Stimulated activated naive CD4-positive, alpha-beta T cell (primary cell): ENCODE data around the gene NFATC2IP.
"Not testable (repeated sequence)": the region's sequence is repeated elsewhere in the genome, so short reads cannot be mapped to it uniquely, and the experiment has no call there.

ENCODE experiments used
- DNase-seq, 6 experiments: peaks; one replicate each; lab custom pipeline; 2025; lab: John Stamatoyannopoulos, UW

Gene NFATC2IP

DNA sequence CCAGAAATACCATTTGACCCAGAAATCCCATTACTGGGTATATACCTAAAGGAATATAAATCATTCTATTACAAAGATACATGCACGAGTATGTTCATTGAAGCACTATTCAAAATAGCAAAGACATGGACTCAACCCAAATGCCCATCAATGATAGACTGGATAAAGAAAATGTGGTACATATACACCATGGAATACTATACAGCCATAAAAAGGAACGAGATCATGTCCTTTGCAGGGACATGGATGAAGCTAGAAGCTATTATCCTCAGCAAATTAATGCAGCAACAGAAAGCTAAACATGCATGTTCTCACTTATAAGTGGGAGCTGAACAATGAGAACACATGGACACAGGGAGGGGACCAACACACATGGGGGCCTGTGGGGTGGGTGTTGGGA is 24.5 kb upstream of the NFATC2IP start:
- DNase-seq = not testable (repeated sequence)

DNA sequence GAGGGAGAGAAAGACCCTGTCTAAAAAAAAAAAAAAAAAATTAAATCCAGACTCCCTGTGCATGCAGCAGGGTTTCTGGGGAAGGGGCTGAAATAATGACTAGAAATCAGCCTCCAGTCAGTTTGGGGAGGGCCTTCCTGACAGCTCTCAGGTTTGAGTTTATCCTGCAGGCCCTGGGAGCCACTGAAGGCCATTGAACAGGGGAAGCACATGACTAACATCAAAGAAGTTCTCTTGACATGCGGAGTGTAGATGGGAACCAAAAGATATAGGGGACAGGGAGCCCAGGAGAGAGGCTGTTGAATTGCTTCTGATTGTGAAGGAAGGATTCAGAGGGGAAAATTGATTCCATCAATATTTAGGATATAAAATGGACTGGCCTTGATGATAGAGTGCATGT is 22.9 kb upstream of the NFATC2IP start:
- no peak for DNase-seq

DNA sequence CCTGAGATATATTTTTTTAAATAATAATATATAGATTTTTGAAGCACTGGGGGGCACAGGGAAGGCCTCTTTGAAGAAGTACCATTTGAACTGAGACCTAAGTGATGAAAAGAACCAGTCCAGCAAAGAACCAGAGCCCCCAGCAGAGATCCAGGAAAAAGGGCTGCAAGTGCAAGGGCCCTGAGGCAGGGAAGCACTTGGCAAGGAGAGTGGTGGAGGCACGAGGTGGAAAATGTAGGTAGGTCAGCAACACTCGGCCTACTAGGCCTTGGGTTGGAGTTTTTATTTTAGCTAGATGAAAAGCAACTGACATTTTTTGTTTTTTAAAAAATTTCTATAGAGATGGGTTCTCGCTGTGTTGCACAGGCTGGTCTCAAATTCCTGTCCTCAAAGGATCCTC is 20.5 kb upstream of the NFATC2IP start:
- no peak for DNase-seq

DNA sequence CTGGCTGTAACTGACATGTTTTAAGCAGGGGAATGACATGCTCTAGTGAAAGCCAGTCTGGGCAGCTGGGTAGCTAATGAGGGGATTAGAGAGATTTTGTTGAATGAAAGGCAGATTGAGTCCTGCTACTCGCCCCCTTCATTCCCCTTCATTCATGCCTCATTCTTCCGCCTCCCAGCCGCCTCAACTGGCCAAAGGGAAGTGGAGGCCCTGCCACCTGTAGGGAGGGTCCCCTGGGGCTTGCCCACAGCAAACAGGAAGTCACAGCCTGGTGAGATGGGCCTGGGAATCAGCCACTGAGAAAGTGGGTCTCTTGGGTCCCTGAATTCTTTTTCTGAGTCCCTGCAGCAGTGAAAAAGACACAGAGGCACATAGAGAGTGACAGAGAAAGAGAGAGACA is 20.1 kb upstream of the NFATC2IP start:
- no peak for DNase-seq

DNA sequence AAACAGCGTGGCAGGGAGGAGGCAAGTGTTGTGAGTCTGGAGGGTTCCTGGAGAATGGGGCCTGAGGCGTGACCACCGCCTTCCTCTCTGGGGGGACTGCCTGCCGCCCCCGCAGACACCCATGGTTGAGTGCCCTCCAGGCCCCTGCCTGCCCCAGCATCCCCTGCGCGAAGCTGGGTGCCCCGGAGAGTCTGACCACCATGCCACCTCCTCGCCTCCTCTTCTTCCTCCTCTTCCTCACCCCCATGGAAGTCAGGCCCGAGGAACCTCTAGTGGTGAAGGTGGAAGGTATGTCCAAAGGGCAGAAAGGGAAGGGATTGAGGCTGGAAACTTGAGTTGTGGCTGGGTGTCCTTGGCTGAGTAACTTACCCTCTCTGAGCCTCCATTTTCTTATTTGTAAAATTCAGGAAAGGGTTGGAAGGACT is 18.9 kb upstream of the NFATC2IP start, which contains the start of gene CD19:
TSS of gene CD19 (plus strand) at position 171 of the 425 bp plus-strand sequence. CDS start at position 201, 30 bp downstream.
- DNase-seq = no peak

DNA sequence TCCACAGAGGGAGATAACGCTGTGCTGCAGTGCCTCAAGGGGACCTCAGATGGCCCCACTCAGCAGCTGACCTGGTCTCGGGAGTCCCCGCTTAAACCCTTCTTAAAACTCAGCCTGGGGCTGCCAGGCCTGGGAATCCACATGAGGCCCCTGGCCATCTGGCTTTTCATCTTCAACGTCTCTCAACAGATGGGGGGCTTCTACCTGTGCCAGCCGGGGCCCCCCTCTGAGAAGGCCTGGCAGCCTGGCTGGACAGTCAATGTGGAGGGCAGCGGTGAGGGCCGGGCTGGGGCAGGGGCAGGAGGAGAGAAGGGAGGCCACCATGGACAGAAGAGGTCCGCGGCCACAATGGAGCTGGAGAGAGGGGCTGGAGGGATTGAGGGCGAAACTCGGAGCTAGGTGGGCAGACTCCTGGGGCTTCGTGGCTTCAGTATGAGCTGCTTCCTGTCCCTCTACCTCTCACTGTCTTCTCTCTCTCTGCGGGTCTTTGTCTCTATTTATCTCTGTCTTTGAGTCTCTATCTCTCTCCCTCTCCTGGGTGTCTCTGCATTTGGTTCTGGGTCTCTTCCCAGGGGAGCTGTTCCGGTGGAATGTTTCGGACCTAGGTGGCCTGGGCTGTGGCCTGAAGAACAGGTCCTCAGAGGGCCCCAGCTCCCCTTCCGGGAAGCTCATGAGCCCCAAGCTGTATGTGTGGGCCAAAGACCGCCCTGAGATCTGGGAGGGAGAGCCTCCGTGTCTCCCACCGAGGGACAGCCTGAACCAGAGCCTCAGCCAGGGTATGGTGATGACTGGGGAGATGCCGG is 18.2 kb upstream of the NFATC2IP start:
- no peak for DNase-seq

DNA sequence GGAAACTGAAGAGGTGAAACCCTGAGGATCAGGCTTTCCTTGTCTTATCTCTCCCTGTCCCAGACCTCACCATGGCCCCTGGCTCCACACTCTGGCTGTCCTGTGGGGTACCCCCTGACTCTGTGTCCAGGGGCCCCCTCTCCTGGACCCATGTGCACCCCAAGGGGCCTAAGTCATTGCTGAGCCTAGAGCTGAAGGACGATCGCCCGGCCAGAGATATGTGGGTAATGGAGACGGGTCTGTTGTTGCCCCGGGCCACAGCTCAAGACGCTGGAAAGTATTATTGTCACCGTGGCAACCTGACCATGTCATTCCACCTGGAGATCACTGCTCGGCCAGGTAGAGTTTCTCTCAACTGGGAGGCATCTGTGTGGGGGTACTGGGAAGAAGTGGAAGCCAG is 17.6 kb upstream of the NFATC2IP start:
- DNase-seq = no peak

DNA sequence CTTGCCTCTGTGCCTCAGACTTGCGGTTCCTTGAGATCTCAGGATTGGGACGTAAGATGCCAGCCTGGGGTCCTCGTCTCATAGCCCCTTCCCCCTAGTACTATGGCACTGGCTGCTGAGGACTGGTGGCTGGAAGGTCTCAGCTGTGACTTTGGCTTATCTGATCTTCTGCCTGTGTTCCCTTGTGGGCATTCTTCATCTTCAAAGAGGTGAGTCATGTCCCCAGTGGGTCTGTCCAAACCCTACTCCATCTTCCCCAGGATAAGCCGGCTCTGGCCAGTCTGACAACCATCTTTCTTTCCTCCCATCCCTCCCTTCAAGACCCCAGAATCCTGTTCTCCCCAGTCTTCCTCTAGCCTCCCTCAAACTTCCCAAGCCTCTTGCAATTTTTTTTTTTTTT is 15.4 kb upstream of the NFATC2IP start:
- no peak for DNase-seq

DNA sequence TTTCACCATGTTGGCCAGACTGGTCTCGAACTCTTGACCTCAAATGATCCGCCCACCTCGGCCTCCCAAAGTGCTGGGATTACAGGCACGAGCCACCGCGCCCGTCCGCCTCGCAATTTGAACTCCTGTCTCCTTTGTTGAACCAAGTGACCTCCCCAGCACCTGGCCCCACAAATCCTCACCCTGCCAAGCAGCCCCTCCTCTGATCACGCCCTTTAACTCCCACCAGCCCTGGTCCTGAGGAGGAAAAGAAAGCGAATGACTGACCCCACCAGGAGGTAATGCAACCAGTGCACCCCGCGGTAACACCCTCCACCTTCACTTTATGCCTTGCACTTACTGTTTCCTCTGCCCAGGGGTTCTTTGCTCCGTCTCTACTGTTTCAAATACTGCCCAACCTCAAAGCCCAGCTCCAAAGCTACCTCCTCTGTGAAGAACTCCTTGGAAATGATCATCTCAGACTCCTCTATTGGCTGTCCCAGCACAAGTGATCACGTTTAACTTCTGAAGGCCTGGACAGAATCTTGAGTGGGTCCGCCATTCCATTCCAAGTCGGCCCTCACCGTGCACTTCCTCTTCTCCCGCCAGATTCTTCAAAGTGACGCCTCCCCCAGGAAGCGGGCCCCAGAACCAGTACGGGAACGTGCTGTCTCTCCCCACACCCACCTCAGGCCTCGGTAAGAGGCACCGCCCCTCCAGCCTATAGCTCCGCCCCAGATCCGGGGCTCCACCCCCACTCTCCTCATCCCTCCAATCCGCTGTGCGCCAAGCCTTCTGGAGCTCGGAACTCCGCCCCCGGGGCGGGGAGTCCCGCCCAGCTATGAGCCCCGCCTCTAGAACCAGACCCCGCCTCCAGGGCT is 14.6 kb upstream of the NFATC2IP start:
- peak; percentile 71 to 89 (median 84) for DNase-seq

DNA sequence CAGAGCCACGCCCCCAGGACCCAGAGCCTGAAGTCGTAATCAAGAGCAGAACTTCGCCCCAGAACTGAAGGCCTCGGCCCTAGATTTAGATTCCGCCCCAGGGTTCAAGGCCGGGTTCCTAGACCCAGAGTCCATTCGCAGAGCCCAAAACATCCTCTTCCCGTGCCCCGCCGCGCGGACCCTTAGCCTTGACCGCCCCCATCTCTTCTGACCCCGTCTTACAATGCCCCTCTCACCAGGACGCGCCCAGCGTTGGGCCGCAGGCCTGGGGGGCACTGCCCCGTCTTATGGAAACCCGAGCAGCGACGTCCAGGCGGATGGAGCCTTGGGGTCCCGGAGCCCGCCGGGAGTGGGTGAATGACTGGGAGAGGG is 14.0 kb upstream of the NFATC2IP start:
- DNase-seq = no peak

DNA sequence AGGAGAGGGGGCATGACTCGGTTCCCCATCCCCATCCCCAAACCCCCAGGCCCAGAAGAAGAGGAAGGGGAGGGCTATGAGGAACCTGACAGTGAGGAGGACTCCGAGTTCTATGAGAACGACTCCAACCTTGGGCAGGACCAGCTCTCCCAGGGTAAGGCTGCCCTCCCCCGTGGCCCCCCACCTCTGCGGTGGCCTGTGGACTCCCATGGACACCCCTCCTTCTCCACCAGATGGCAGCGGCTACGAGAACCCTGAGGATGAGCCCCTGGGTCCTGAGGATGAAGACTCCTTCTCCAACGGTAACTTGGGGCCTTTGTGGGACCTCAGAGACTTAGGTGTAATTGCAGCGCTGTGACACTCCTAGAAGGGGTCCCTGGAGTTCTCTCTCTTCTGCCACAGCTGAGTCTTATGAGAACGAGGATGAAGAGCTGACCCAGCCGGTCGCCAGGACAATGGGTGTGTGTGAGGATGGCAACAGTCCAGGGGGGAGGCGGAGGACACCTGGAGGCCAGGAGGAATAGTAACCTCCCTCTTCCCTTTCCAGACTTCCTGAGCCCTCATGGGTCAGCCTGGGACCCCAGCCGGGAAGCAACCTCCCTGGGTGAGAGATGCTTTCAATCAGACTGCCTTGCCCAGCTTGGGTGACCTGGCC is 13.4 kb upstream of the NFATC2IP start:
- DNase-seq = no peak

DNA sequence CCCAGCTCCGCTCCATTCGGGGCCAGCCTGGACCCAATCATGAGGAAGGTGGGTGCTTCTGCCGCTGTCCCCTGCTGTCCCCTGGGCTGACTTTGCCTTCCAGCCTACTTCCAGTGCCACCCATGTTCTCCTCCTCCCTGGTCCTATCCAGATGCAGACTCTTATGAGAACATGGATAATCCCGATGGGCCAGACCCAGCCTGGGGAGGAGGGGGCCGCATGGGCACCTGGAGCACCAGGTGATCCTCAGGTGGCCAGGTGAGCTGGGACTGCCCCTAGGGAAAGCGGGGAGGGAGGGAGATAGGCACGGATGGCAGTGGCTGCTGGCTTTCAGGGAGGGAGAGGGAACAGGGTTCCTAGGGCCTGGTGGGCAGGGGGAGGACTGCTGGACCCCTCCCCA is 12.0 kb upstream of the NFATC2IP start:
- DNase-seq = no peak

DNA sequence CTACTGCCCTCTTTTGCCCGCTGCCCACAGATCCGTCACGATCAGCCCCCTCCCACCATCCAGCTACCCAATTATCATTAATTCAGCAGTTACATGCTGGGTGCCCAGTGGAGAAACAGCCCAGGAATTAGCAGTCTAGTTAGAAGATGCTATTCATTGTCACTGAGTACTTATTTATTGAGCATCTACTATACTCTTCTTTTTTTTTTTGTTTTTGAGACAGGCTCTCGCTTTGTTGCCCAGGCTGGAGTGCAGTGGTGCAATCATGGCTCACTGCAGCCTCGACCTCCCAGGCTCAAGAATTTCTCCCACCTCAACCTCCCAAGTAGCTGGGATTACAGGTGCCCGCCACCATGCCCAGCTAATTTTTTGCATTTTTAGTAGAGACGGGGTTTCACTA is 10.9 kb upstream of the NFATC2IP start:
- DNase-seq = not testable (repeated sequence)

DNA sequence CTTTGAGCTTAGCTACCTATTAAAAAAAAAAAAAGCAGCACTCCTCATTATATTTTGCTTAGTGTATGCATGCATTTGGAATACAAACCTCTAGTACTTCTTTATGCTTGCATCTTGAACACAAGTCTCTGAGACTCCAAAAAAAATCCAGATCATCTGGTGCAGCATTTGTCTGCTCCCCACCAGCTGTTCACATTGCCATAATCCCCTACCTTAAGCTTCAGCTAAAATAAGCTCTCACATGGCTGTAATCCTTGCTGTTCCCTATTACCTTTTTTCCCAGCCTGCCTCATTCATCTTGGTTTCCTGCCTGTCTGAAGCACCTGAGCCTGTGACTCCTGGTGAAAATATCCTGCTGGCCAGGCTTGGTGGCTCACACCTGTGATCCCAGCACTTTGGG is 7.5 kb upstream of the NFATC2IP start:
- no peak for DNase-seq

DNA sequence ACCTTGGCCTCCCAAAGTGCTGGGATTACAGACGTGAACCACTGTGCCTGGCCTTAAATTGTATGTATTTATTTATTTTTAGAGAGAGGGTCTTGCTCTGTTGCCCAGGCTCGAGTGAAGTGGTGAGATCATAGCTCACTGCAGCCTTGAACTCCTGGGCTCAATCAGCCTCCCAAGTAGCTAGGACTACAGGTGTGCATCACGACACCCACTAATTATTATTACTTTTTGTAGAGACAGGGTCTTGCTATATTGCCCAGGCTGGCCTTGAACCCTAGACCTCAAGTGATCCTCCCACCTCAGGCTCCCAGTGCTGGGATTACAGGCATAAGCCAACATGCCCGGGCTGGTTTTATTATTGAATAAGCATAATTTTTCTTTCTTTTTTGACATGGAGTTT is 4.1 kb upstream of the NFATC2IP start:
- no peak for DNase-seq

DNA sequence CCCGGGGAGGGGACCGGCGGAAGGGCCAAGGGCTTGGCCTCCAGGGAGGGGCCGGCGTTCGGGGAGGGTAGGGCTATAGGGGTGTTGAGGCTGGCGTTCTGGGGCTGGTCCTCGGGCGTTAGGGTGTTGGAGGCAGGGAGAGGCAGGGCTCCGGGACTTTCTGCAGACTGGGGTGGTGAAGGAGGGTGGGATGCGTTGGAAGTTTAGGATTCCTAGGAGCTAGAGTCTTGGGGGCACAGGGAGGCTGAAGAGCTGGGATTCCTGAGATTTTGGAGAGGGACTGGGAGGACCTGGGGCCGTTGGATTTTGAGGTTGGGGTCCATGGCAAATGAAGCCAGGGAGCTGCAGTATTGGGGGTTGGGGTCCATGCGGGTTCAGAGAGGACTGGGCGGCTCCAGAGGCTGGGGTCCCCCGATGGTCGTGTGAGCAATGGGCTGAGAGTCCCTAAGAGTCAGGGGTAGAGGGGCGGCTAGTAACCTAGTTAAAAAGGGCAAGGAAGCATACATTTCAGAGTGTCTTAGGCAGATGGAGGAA is 740 bp downstream of the NFATC2IP start:
- DNase-seq = no peak

DNA sequence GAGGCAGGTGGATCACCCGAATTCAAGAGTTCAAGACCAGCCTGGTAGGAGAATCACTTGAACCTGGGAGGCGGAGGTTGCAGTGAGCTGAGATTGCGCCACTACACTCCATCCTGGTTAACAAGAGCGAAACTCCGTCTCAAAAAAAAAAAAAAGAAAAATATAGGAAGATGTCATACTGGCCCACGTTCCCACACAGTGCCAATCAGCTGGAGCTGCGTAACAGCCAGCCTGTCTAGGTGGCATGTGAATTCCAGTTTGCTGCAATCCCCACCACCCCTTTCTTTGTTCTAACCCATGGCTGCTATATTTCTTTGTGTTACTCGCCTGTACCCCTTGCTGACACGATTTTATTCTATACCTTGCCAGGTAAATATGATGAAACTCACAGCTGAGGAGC is 7.5 kb downstream of the NFATC2IP start:
- DNase-seq = no peak

DNA sequence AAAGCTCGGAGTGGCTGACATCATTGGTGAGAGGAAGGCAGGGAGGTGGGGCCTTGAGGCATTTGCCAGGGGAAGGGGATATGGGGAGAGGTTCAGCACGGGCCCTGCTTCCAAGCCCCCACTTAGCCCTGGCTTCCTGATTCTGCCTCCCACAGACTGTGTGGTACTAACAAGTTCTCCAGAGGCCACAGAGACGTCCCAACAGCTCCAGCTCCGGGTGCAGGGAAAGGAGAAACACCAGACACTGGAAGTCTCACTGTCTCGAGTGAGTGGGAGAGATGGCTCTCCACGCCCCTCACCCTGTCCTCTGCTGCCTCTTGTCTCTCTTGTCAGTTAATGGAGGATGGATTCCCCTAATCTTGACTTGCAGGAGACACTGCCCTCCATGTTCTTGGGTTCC is 8.1 kb downstream of the NFATC2IP start:
- no peak for DNase-seq

DNA sequence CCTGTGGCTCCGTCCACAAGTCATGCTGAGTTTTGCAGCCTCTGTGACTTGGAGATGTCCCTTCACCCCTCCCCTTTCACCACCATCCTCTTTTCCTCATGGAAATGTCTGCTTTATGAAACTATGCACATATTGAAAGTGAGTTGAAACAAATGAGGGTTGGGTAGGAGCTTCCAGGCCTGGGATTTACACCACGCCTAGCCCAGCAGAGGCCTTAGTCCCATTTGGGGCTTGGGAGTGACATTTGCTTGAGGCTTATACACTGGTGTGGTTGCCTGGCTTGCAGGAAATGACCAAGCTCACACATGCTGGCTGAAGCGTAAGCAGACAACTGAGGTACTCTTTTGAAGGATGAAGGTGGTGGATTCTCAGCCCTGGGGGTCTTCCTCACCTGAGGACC is 13.3 kb downstream of the NFATC2IP start:
- no peak for DNase-seq

DNA sequence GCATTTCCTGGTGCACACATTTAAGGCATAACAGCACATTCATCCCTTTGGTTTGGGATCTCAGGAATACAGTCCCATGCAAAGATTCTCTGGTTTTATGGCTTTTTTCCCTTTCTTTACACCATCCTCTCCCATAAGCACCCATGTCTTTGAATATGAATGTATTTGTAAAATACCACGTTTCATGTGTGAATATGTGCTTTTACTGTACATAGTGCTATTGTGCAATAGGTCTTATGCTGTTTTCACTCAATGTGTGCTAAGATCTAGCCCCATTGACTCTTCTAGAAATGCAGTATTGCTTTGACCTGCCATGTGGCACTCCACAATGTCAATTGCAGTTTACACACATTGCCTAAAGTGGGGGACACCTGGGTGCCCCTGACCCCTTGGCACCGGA is 13.8 kb downstream of the NFATC2IP start:
- DNase-seq = no peak

DNA sequence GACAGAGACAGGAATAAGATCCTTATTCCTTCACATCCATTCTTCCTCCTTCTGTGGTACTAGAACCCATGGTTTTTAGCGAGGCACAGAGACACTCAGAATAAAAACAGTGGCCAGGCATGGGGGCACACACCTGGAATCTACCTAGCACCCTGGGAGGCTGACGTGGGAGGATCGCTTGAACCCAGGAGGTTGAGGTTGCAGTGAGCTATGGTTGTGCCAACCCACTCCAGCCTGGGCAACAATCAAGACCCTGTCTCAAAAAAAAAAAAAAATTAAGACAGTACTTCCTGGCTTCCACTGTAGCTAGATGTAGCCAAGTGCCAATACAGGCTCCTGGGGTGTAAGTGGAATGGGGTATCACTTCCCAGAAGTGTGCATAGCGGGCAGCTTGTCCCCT is 16.4 kb downstream of the NFATC2IP start:
- no peak for DNase-seq

DNA sequence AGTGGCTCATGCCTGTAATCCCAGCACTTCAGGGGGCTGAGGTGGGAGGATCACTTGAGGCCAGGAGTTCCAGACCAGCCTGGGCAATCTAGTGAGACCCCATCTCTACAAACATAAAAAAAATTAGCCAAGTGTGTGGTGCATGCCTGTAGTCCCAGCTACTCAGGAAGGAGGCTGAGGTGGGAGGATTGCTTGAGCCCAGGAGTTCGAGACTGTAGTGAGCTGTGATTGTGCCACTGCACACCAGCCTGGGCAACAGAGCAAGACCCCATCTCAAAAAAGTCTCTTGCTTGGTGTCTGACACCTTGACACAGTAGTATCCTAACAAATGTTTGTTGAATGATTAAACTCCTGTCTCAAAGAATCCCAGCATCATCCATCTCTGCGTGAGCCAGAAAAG is 19.0 kb downstream of the NFATC2IP start:
- not testable (repeated sequence) for DNase-seq
